Measurements from ENCODE around the gene MYO9B. TPM values are rescaled to one million over a fixed set of nuclear protein-coding genes. Genes with fewer than 3 reads are reported as not detected.
A peak's percentile ranks its signal among the peaks of the same experiment; 100 is the strongest.

MYO9B gene
- total and polyA plus RNA-seq, 9 of the 15 experiments (the other 6 are each of a cell fraction or from before 2014, with no cell fraction given), result 2.4 to 77.6 (median 23.0) TPM

GRCh38 chr19:17097593-17098126 is 22.1 kb downstream of the MYO9B start (continued):
- TF ChIP-seq CBX2 (IDR thresholded peaks at IDR 0.05; ENCODE audit: insufficient read depth, low read length, poor library complexity, severe bottlenecking) (no peak), TEAD1 (CRISPR knock-in tag; IDR thresholded peaks at IDR 0.05) (no peak), ZNF592 (IDR thresholded peaks at IDR 0.05) (peak; percentile 58; the same call in 1 of the 2 replicates), SMARCA4 (IDR thresholded peaks at IDR 0.05) (peak; percentile 78), ZNF518B (CRISPR knock-in tag; IDR thresholded peaks at IDR 0.05) (no peak), SETDB1 (IDR thresholded peaks at IDR 0.05; ENCODE audit: low read length) (no peak), DPF2 (IDR thresholded peaks at IDR 0.05) (peak; percentile 69; the same call in 1 of the 2 replicates), U2AF2 (optimal IDR thresholded peaks at IDR 0.05; ENCODE audit: low read depth, low read length) (no peak), ZNF717 (CRISPR knock-in tag; IDR thresholded peaks at IDR 0.05) (no peak), PHB2 (IDR thresholded peaks at IDR 0.05; ENCODE audit: low read depth) (no peak), ZNF134 (CRISPR knock-in tag; conservative IDR thresholded peaks at IDR 0.05) (no peak), BACH1 (tag; IDR thresholded peaks at IDR 0.05) (peak; percentile 98), BRF1 (IDR thresholded peaks at IDR 0.05; ENCODE audit: borderline replicate concordance, extremely low read depth, insufficient read length) (no peak), RBBP5 (IDR thresholded peaks at IDR 0.05; ENCODE audit: borderline replicate concordance, insufficient read depth, low read length, poor library complexity, severe bottlenecking) (no peak), YY1 (IDR thresholded peaks at IDR 0.05; ENCODE audit: borderline replicate concordance in 1 of 3, control insufficient read depth in 1 of 3, extremely low read depth in 1 of 3, insufficient read depth in 3 of 3, insufficient read length in 1 of 3, insufficient replicate concordance in 2 of 3, low read depth in 1 of 3, low read length in 2 of 3) (no peak), BRCA1 (IDR thresholded peaks at IDR 0.05) (no peak), BRCA1 (CRISPR knock-in tag; IDR thresholded peaks at IDR 0.05) (no peak), POLR2A (conservative IDR thresholded peaks at IDR 0.05) (no peak)
